GM19372 (cell line): Measurements from ENCODE around the gene FOXRED2.
A peak's percentile ranks its signal among the peaks of the same experiment; 100 is the strongest.
"Not testable (repeated sequence)": the region's sequence is repeated elsewhere in the genome, so short reads cannot be mapped to it uniquely, and the experiment has no call there.

Source experiments
- ATAC-seq: cut with Tn5 transposase; IDR thresholded peaks from one replicate; pipeline ENCODE4 v1.9.1; 2021; ENCODE audit warnings: mild to moderate bottlenecking, low read depth, moderate library complexity; ENCODE audit not compliant: unreplicated experiment

Gene FOXRED2

GRCh38 chr22:36506637-36507517, at the start of gene FOXRED2:
Gene FOXRED2 (minus strand): TSS chr22:36507040. CDS start chr22:36506422, 618 bp downstream.
- ATAC-seq: peak; percentile 83

- no peak for ATAC-seq
Measured at GRCh38 chr22:36554098-36554497, 47.3 kb upstream of the FOXRED2 start.

GRCh38 chr22:36552289-36552688, 45.4 kb upstream of the FOXRED2 start:
- ATAC-seq: no peak

GRCh38 chr22:36550701-36551495, 44.1 kb upstream of the FOXRED2 start:
- ATAC-seq: no peak

- ATAC-seq: no peak
Measured at GRCh38 chr22:36549033-36549432, 42.2 kb upstream of the FOXRED2 start.

- ATAC-seq: no peak
Measured at GRCh38 chr22:36548606-36549005, 41.8 kb upstream of the FOXRED2 start.

- no peak for ATAC-seq
Measured at GRCh38 chr22:36546932-36547331, 40.1 kb upstream of the FOXRED2 start.

- ATAC-seq: no peak
Measured at GRCh38 chr22:36546092-36546804, 39.4 kb upstream of the FOXRED2 start.

- no peak for ATAC-seq
Measured at GRCh38 chr22:36544107-36544620, 37.3 kb upstream of the FOXRED2 start.

GRCh38 chr22:36541831-36542411, 35.1 kb upstream of the FOXRED2 start:
- no peak for ATAC-seq

- ATAC-seq: no peak
Measured at GRCh38 chr22:36540867-36541642, 34.2 kb upstream of the FOXRED2 start.

- no peak for ATAC-seq
Measured at GRCh38 chr22:36538529-36538928, 31.7 kb upstream of the FOXRED2 start.

GRCh38 chr22:36536717-36537116, 29.9 kb upstream of the FOXRED2 start:
- ATAC-seq: no peak

GRCh38 chr22:36533320-36533719, 26.5 kb upstream of the FOXRED2 start:
- not testable (repeated sequence) for ATAC-seq

- no peak for ATAC-seq
Measured at GRCh38 chr22:36532466-36532865, 25.6 kb upstream of the FOXRED2 start.

GRCh38 chr22:36528795-36529751, 22.2 kb upstream of the FOXRED2 start, which contains the start of gene EIF3D:
Gene EIF3D (minus strand): TSS chr22:36529166. CDS start chr22:36526121, 3,045 bp downstream.
- ATAC-seq: peak; percentile 92

- ATAC-seq: no peak
Measured at GRCh38 chr22:36528341-36528740, 21.5 kb upstream of the FOXRED2 start.

- ATAC-seq: no peak
Measured at GRCh38 chr22:36522662-36523061, 15.8 kb upstream of the FOXRED2 start.
